Measurements from ENCODE around the gene DHRS3. TPM values are rescaled to one million over a fixed set of nuclear protein-coding genes. Genes with fewer than 3 reads are reported as not detected.

DHRS3 gene
- total RNA-seq, 1 experiment from 2014 or later, result 54.5 TPM

- no peak overlapping the region for H3K14ac ChIP-seq (ENCODE audit: insufficient read depth, low read length)
- no peak overlapping the region for H2AFZ ChIP-seq (ENCODE audit: low read length)
- no peak overlapping the region for H3K18ac ChIP-seq (ENCODE audit: insufficient read length, low read depth, low read length)
- no peaks in the 10 kb centered on the region for H3K23me2 ChIP-seq (ENCODE audit: insufficient read length, low read depth, low read length, poor library complexity, severe bottlenecking)
- H3K27me3 Mint-ChIP-seq (ENCODE audit: low read depth), result peaks cover 6% of the 10 kb centered on the region
- H4K20me1 ChIP-seq (ENCODE audit: control insufficient read depth, insufficient read depth, insufficient read length), result no peaks in the 10 kb centered on the region
- H3K4me3 Mint-ChIP-seq, result no peak overlapping the region
- no peak overlapping the region for H3T11ph ChIP-seq (ENCODE audit: low read length)
- no CpG with 5 or more reads among the region's 18 CpGs for WGBS (ENCODE audit: extremely low coverage, insufficient read length, low lambda C conversion rate)
- H2BK5ac ChIP-seq (ENCODE audit: insufficient read length, low read length), result no peak overlapping the region
- no peak overlapping the region for H3K27ac ChIP-seq (ENCODE audit: insufficient read length, low read depth, low read length)
- no peak overlapping the region for H2BK12ac ChIP-seq (ENCODE audit: insufficient read length, low read depth, low read length)
- H3K23ac ChIP-seq (ENCODE audit: insufficient read length, low read depth, low read length), result no peak overlapping the region
- no peaks in the 10 kb centered on the region for H3K4me1 ChIP-seq (ENCODE audit: insufficient read depth, low read length)
- no peaks in the 10 kb centered on the region for H3K27me3 ChIP-seq (ENCODE audit: insufficient read depth, low read length)
- no peaks in the 10 kb centered on the region for H3K9me3 ChIP-seq (ENCODE audit: control insufficient read depth, low read depth, low read length)
- no peak overlapping the region for H2BK20ac ChIP-seq (ENCODE audit: low read depth, low read length, poor library complexity, severe bottlenecking)
- H3K27ac Mint-ChIP-seq, result no peak overlapping the region
- H2BK120ac ChIP-seq (ENCODE audit: low read depth, low read length, poor library complexity, severe bottlenecking), result no peak overlapping the region
- peaks cover 12% of the 10 kb centered on the region in 2 experiments for H3K9me3 Mint-ChIP-seq
- no peaks in the 10 kb centered on the region for H3K79me1 ChIP-seq (ENCODE audit: insufficient read depth, low read depth, low read length, poor library complexity, severe bottlenecking)
- no peak overlapping the region for H2AK5ac ChIP-seq (ENCODE audit: insufficient read length, low read length)
- H3K56ac ChIP-seq (ENCODE audit: insufficient read length, low read depth, low read length), result no peak overlapping the region
- H2BK15ac ChIP-seq (ENCODE audit: low read depth, low read length), result no peak overlapping the region
- H4K91ac ChIP-seq (ENCODE audit: insufficient read length, low read depth, low read length), result no peak overlapping the region
- no peak overlapping the region for H3K4me2 ChIP-seq (ENCODE audit: insufficient read depth, insufficient read length, low read length)
- H3K4ac ChIP-seq (ENCODE audit: low read depth, low read length), result no peak overlapping the region
- no peak for DNase-seq
- TF ChIP-seq CTCF (conservative IDR thresholded peaks at IDR 0.05), result no peak
- H3K4me1 Mint-ChIP-seq, result peaks cover 17 to 32% of the 10 kb centered on the region in 2 experiments
- H4K5ac ChIP-seq (ENCODE audit: insufficient read length, low read depth, low read length), result no peak overlapping the region
- no peak overlapping the region for H3K9ac ChIP-seq (ENCODE audit: extremely low read depth, insufficient read length, low read length)
- H3K79me2 ChIP-seq (ENCODE audit: insufficient read depth, low read length), result no peaks in the 10 kb centered on the region
- H4K8ac ChIP-seq (replicated peaks; ENCODE audit: insufficient read length, low read depth, low read length), result no peak overlapping the region
- peaks cover 2 to 21% (median 3%) of the 10 kb centered on the region in 3 experiments; a peak in 6 of 7 replicates for H3K36me3 Mint-ChIP-seq (ENCODE audit: insufficient read depth in 1 of 3, low read depth in 3 of 3)
These were observed 63.3 kb downstream of the DHRS3 start for GRCh38 chr1:12554521-12555305.

Data from H9 (cell line).